GM23338 (cell line): Measurements from ENCODE around the gene NPHP4. TPM values are rescaled to one million over a fixed set of nuclear protein-coding genes. Genes with fewer than 3 reads are reported as not detected.

Source experiments
- ETS1 ChIP-seq: IDR thresholded peaks from 2 replicates; pipeline ENCODE4 v1.6.1; 2016; ENCODE audit warnings: antibody characterized with exemption
- EZH2 ChIP-seq: fragments of 200-600 bp; sonication (generic); IDR thresholded peaks from one replicate; pipeline ENCODE4 v1.8.0; 2017; ENCODE audit warnings: antibody characterized with exemption, mild to moderate bottlenecking, low read depth; ENCODE audit not compliant: unreplicated experiment
- REST ChIP-seq: IDR thresholded peaks from one replicate; pipeline ENCODE4 v1.6.1; 2018; ENCODE audit warnings: antibody characterized with exemption; ENCODE audit not compliant: unreplicated experiment
- ZNF114 ChIP-seq: fragments of 250-450 bp; sonication (Bioruptor Pico); IDR thresholded peaks from 2 replicates; pipeline ENCODE4 v1.5.0; 2020; ENCODE audit warnings: mild to moderate bottlenecking, moderate library complexity
- ZNF462 ChIP-seq: fragments of 250-450 bp; sonication (Bioruptor Pico); IDR thresholded peaks from 2 replicates; pipeline ENCODE4 v1.5.0; 2020; ENCODE audit warnings: mild to moderate bottlenecking, moderate library complexity
- polyA plus RNA-seq: library from polyadenylated mRNA; unstranded; fragments of >200 nt; fragmentation: Nextera tagmentation; extraction: Ambion mirVana; gene quantifications from 2 replicates; pipeline ENCODE4 v1.2.1, GENCODE V29; 2016
- total RNA-seq: library from RNA; depleted of rRNA; stranded (reverse); fragments of >200 nt; shearing (Covaris generic); gene quantifications from 2 replicates; pipeline ENCODE4 v1.2.3, GENCODE V29; 2014

Gene NPHP4
- total and polyA plus RNA-seq, 2 experiments from 2014 or later, result 2.5 to 12.4 TPM

- TF ChIP-seq ZNF462 (CRISPR knock-in tag) (no peak), REST (no peak), ZNF114 (no peak), EZH2 (no peak), ETS1 (no peak)
These were observed 31.9 kb downstream of the NPHP4 start (continued) for GRCh38 chr1:5960336-5960735.
